ENCODE data around the gene ZSCAN21.
"Not testable (repeated sequence)": the region's sequence is repeated elsewhere in the genome, so short reads cannot be mapped to it uniquely, and the experiment has no call there.

Gene ZSCAN21

GRCh38 chr7:100049441-100050291, at the start of gene ZSCAN21:
Gene ZSCAN21 (plus strand): TSS chr7:100049774. CDS start chr7:100057007, 7,233 bp downstream.
- Mint-ChIP-seq H3K9me3 (no peaks in the 10 kb centered on the region), H3K4me1 (peaks cover 15% of the 10 kb centered on the region)

GRCh38 chr7:100000239-100000638, 49.3 kb upstream of the ZSCAN21 start:
- Mint-ChIP-seq H3K4me1 (peaks cover 15% of the 10 kb centered on the region), H3K9me3 (no peaks in the 10 kb centered on the region), H3K4me3 (no peak overlapping the region), H3K27me3 (no peaks in the 10 kb centered on the region), H3K27ac (no peak overlapping the region), H3K36me3 (no peaks in the 10 kb centered on the region)

More at GRCh38 chr7:100049441-100050291, at the start of gene ZSCAN21:
- peak within 1 kb of the TSS; percentile 92 for H3K27ac Mint-ChIP-seq
- H3K36me3 Mint-ChIP-seq, result no peaks in the 10 kb centered on the region
- no peaks in the 10 kb centered on the region for H3K27me3 Mint-ChIP-seq
- H3K4me3 Mint-ChIP-seq, result peak within 1 kb of the TSS; percentile 93

GRCh38 chr7:100003711-100004661, 45.6 kb upstream of the ZSCAN21 start:
- Mint-ChIP-seq H3K4me3 (no peak overlapping the region), H3K36me3 (no peaks in the 10 kb centered on the region), H3K9me3 (no peaks in the 10 kb centered on the region), H3K4me1 (no peaks in the 10 kb centered on the region), H3K27me3 (no peaks in the 10 kb centered on the region), H3K27ac (no peak overlapping the region)

- Mint-ChIP-seq H3K27ac (no peak overlapping the region), H3K36me3 (no peaks in the 10 kb centered on the region), H3K27me3 (peaks cover 2% of the 10 kb centered on the region), H3K4me1 (peaks cover 2% of the 10 kb centered on the region), H3K9me3 (no peaks in the 10 kb centered on the region), H3K4me3 (no peak overlapping the region)
These were observed 41.7 kb upstream of the ZSCAN21 start for GRCh38 chr7:100007887-100008286.

- no peak overlapping the region for H3K4me3 Mint-ChIP-seq
- H3K27me3 Mint-ChIP-seq, result peaks cover 2% of the 10 kb centered on the region
- H3K9me3 Mint-ChIP-seq, result no peaks in the 10 kb centered on the region
- peaks cover 9% of the 10 kb centered on the region for H3K4me1 Mint-ChIP-seq
- H3K27ac Mint-ChIP-seq, result no peak overlapping the region
- no peaks in the 10 kb centered on the region for H3K36me3 Mint-ChIP-seq
These were observed 41.0 kb upstream of the ZSCAN21 start for GRCh38 chr7:100008525-100008924.

- not testable (repeated sequence) for H3K36me3 Mint-ChIP-seq, H3K27me3 Mint-ChIP-seq, H3K27ac Mint-ChIP-seq, H3K9me3 Mint-ChIP-seq, H3K4me3 Mint-ChIP-seq
- peaks cover 11% of the 10 kb centered on the region for H3K4me1 Mint-ChIP-seq
These were observed 39.6 kb upstream of the ZSCAN21 start for GRCh38 chr7:100009952-100010351.

- peaks cover 2% of the 10 kb centered on the region for H3K27me3 Mint-ChIP-seq
- H3K9me3 Mint-ChIP-seq, result no peaks in the 10 kb centered on the region
- no peak overlapping the region for H3K4me3 Mint-ChIP-seq
- no peaks in the 10 kb centered on the region for H3K36me3 Mint-ChIP-seq
- no peak overlapping the region for H3K27ac Mint-ChIP-seq
- peaks cover 16% of the 10 kb centered on the region for H3K4me1 Mint-ChIP-seq
These were observed 38.7 kb upstream of the ZSCAN21 start for GRCh38 chr7:100010901-100011300.

- Mint-ChIP-seq H3K4me1 (peaks cover 22% of the 10 kb centered on the region), H3K27me3 (peaks cover 2% of the 10 kb centered on the region), H3K27ac (peak overlapping the region; percentile 35), H3K9me3 (no peaks in the 10 kb centered on the region), H3K4me3 (peak overlapping the region; percentile 15), H3K36me3 (no peaks in the 10 kb centered on the region)
These were observed 38.1 kb upstream of the ZSCAN21 start for GRCh38 chr7:100011516-100011915.

GRCh38 chr7:100012385-100013327, 36.9 kb upstream of the ZSCAN21 start:
- not testable (repeated sequence) for H3K4me3 Mint-ChIP-seq, H3K9me3 Mint-ChIP-seq, H3K36me3 Mint-ChIP-seq, H3K27me3 Mint-ChIP-seq
- Mint-ChIP-seq H3K4me1 (peaks cover 31% of the 10 kb centered on the region), H3K27ac (peak overlapping the region; percentile 71)

GRCh38 chr7:100013328-100013676, 36.3 kb upstream of the ZSCAN21 start:
- peaks cover 2% of the 10 kb centered on the region for H3K27me3 Mint-ChIP-seq
- H3K36me3 Mint-ChIP-seq, result peaks cover 2% of the 10 kb centered on the region
- H3K4me1 Mint-ChIP-seq, result peaks cover 37% of the 10 kb centered on the region
- no peak overlapping the region for H3K4me3 Mint-ChIP-seq
- no peaks in the 10 kb centered on the region for H3K9me3 Mint-ChIP-seq
- H3K27ac Mint-ChIP-seq, result peak overlapping the region; percentile 71

- H3K4me1 Mint-ChIP-seq, result peaks cover 59% of the 10 kb centered on the region
These were observed 34.1 kb upstream of the ZSCAN21 start, which contains the start of gene ZKSCAN1 for GRCh38 chr7:100015232-100016214. Gene ZKSCAN1 (plus strand): TSS chr7:100015596. CDS start chr7:100023507, 7,911 bp downstream.

GRCh38 chr7:100016215-100016901, 33.2 kb upstream of the ZSCAN21 start:
- Mint-ChIP-seq H3K27me3 (peaks cover under 1% of the 10 kb centered on the region), H3K4me1 (peaks cover 64% of the 10 kb centered on the region), H3K4me3 (peak overlapping the region; percentile 91), H3K9me3 (no peaks in the 10 kb centered on the region), H3K27ac (peak overlapping the region; percentile 86), H3K36me3 (peaks cover 8% of the 10 kb centered on the region)

More at GRCh38 chr7:100015232-100016214, 34.1 kb upstream of the ZSCAN21 start, which contains the start of gene ZKSCAN1:
- Mint-ChIP-seq H3K27me3 (peaks cover 2% of the 10 kb centered on the region), H3K36me3 (peaks cover 8% of the 10 kb centered on the region), H3K27ac (peak within 1 kb of the TSS; percentile 90), H3K4me3 (peak within 1 kb of the TSS; percentile 91), H3K9me3 (no peaks in the 10 kb centered on the region)

- H3K4me3 Mint-ChIP-seq, result peak overlapping the region; percentile 52
- peaks cover 8% of the 10 kb centered on the region for H3K36me3 Mint-ChIP-seq
- no peaks in the 10 kb centered on the region for H3K27me3 Mint-ChIP-seq
- no peaks in the 10 kb centered on the region for H3K9me3 Mint-ChIP-seq
- H3K27ac Mint-ChIP-seq, result no peak overlapping the region
- peaks cover 69% of the 10 kb centered on the region for H3K4me1 Mint-ChIP-seq
These were observed 32.3 kb upstream of the ZSCAN21 start for GRCh38 chr7:100017300-100017699.
